Tracheal epithelial cell (primary cell): ENCODE results near the gene SYNJ2. TPM values are rescaled to one million over a fixed set of nuclear protein-coding genes. Genes with fewer than 3 reads are reported as not detected.

Source experiments
- total RNA-seq: library from RNA; depleted of rRNA; stranded (reverse); fragments of >200 nt; gene quantifications from 2 replicates; pipeline ENCODE4 v1.2.1, GENCODE V29; 2014

Gene SYNJ2
- total RNA-seq, result 9.4 and 13.3 TPM in 2 replicates

GRCh38 chr6:157981395-157982101 is at the start of gene SYNJ2:
Gene SYNJ2 (plus strand): TSS chr6:157981863. CDS start chr6:157981962, 99 bp downstream.

Other genes with a start within 250 kb of the SYNJ2 start
- gene SNX9, start 158.6 kb upstream of the SYNJ2 start, total RNA-seq, result 29.0 and 40.2 TPM in 2 replicates
- gene SERAC1, start 186.4 kb downstream of the SYNJ2 start, total RNA-seq, result 9.2 and 9.6 TPM in 2 replicates
- gene GTF2H5, start 186.5 kb downstream of the SYNJ2 start, total RNA-seq, result 4.3 and 6.0 TPM in 2 replicates